Neuron (in vitro differentiated cells): ENCODE data around the gene SLC22A14.
"Not testable (repeated sequence)": the region's sequence is repeated elsewhere in the genome, so short reads cannot be mapped to it uniquely, and the experiment has no call there.

Experiments used
- H2AFZ ChIP-seq: one replicate; pipeline ENCODE4 v1.6.1; 2013; ENCODE audit warnings: low read depth, mild to moderate bottlenecking, inconsistent platforms, low read length, moderate library complexity
- H3K27me3 ChIP-seq: one replicate; pipeline ENCODE4 v1.6.1; 2013; ENCODE audit warnings: low read length; ENCODE audit not compliant: insufficient read depth
- H3K36me3 ChIP-seq: one replicate; pipeline ENCODE4 v1.6.1; 2013; ENCODE audit warnings: low read length; ENCODE audit not compliant: insufficient read depth
- H3K4me1 ChIP-seq: one replicate; pipeline ENCODE4 v1.6.1; 2013; ENCODE audit warnings: low read length; ENCODE audit not compliant: insufficient read depth
- H3K4me3 ChIP-seq: 2 replicates; pipeline ENCODE4 v1.5.1; 2013; ENCODE audit warnings: mild to moderate bottlenecking, low read length, moderate library complexity
- H3K9me3 ChIP-seq: one replicate; pipeline ENCODE4 v1.6.1; 2013; ENCODE audit warnings: low read length

The SLC22A14 gene

GRCh38 chr3:38281895-38282686 is at the start of gene SLC22A14:
Gene SLC22A14 (plus strand): TSS chr3:38282294. CDS start chr3:38306027, 23,733 bp downstream.
- Histone ChIP-seq H3K27me3 (no peaks in the 10 kb centered on the region), H2AFZ (no peak within 1 kb of the TSS), H3K4me3 (no peak within 1 kb of the TSS), H3K36me3 (no peaks in the 10 kb centered on the region), H3K4me1 (no peaks in the 10 kb centered on the region), H3K9me3 (no peaks in the 10 kb centered on the region)

GRCh38 chr3:38232701-38233100 is 49.4 kb upstream of the SLC22A14 start:
- no peaks in the 10 kb centered on the region for H3K27me3 ChIP-seq
- peaks cover 9% of the 10 kb centered on the region for H3K4me1 ChIP-seq
- no peak overlapping the region for H3K4me3 ChIP-seq
- H3K36me3 ChIP-seq: peaks cover 54% of the 10 kb centered on the region
- H2AFZ ChIP-seq: no peak overlapping the region
- H3K9me3 ChIP-seq: peaks cover 4% of the 10 kb centered on the region

- peaks cover 9% of the 10 kb centered on the region for H3K4me1 ChIP-seq
- H3K27me3 ChIP-seq: no peaks in the 10 kb centered on the region
- H2AFZ ChIP-seq: no peak overlapping the region
- peaks cover 57% of the 10 kb centered on the region for H3K36me3 ChIP-seq
- H3K4me3 ChIP-seq: no peak overlapping the region
- peaks cover 5% of the 10 kb centered on the region for H3K9me3 ChIP-seq
Observed at GRCh38 chr3:38235466-38235865, 46.6 kb upstream of the SLC22A14 start.

GRCh38 chr3:38238416-38239008 is 43.6 kb upstream of the SLC22A14 start:
- H3K27me3 ChIP-seq: no peaks in the 10 kb centered on the region
- H3K36me3 ChIP-seq: peaks cover 54% of the 10 kb centered on the region
- H3K4me3 ChIP-seq: no peak overlapping the region
- H2AFZ ChIP-seq: no peak overlapping the region
- H3K4me1 ChIP-seq: peaks cover 9% of the 10 kb centered on the region
- H3K9me3 ChIP-seq: peaks cover 5% of the 10 kb centered on the region

GRCh38 chr3:38242812-38243211 is 39.3 kb upstream of the SLC22A14 start:
- H3K36me3 ChIP-seq: peaks cover 54% of the 10 kb centered on the region
- not testable (repeated sequence) for H3K9me3 ChIP-seq, H2AFZ ChIP-seq, H3K27me3 ChIP-seq, H3K4me1 ChIP-seq, H3K4me3 ChIP-seq

- peaks cover 5% of the 10 kb centered on the region for H3K4me1 ChIP-seq
- H3K9me3 ChIP-seq: no peaks in the 10 kb centered on the region
- no peaks in the 10 kb centered on the region for H3K27me3 ChIP-seq
- H3K4me3 ChIP-seq: no peak overlapping the region
- H3K36me3 ChIP-seq: peaks cover 57% of the 10 kb centered on the region
- H2AFZ ChIP-seq: no peak overlapping the region
Observed at GRCh38 chr3:38245930-38246329, 36.2 kb upstream of the SLC22A14 start.

- no peak overlapping the region for H3K4me3 ChIP-seq
- peaks cover 56% of the 10 kb centered on the region for H3K36me3 ChIP-seq
- H3K9me3 ChIP-seq: no peaks in the 10 kb centered on the region
- peaks cover 19% of the 10 kb centered on the region for H3K4me1 ChIP-seq
- no peaks in the 10 kb centered on the region for H3K27me3 ChIP-seq
- H2AFZ ChIP-seq: no peak overlapping the region
Observed at GRCh38 chr3:38247366-38248035, 34.6 kb upstream of the SLC22A14 start.

GRCh38 chr3:38250198-38250597 is 31.9 kb upstream of the SLC22A14 start:
- Histone ChIP-seq H3K9me3 (peaks cover 2% of the 10 kb centered on the region), H3K36me3 (peaks cover 71% of the 10 kb centered on the region), H3K4me3 (no peak overlapping the region), H3K4me1 (peaks cover 22% of the 10 kb centered on the region), H2AFZ (no peak overlapping the region), H3K27me3 (no peaks in the 10 kb centered on the region)

- Histone ChIP-seq H3K27me3 (no peaks in the 10 kb centered on the region), H2AFZ (no peak overlapping the region), H3K36me3 (peaks cover 66% of the 10 kb centered on the region), H3K9me3 (peaks cover 2% of the 10 kb centered on the region), H3K4me3 (no peak overlapping the region), H3K4me1 (peaks cover 22% of the 10 kb centered on the region)
Observed at GRCh38 chr3:38251197-38251596, 30.9 kb upstream of the SLC22A14 start.

GRCh38 chr3:38253704-38254103 is 28.4 kb upstream of the SLC22A14 start:
- Histone ChIP-seq H3K4me1 (peaks cover 25% of the 10 kb centered on the region), H2AFZ (no peak overlapping the region), H3K27me3 (no peaks in the 10 kb centered on the region), H3K4me3 (no peak overlapping the region), H3K9me3 (peaks cover 2% of the 10 kb centered on the region), H3K36me3 (peaks cover 49% of the 10 kb centered on the region)

GRCh38 chr3:38254872-38255271 is 27.2 kb upstream of the SLC22A14 start:
- Histone ChIP-seq H3K4me3 (no peak overlapping the region), H3K4me1 (peaks cover 25% of the 10 kb centered on the region), H3K27me3 (no peaks in the 10 kb centered on the region), H2AFZ (no peak overlapping the region), H3K9me3 (peaks cover 2% of the 10 kb centered on the region), H3K36me3 (peaks cover 37% of the 10 kb centered on the region)

GRCh38 chr3:38255627-38256026 is 26.5 kb upstream of the SLC22A14 start:
- Histone ChIP-seq H3K27me3 (no peaks in the 10 kb centered on the region), H3K4me1 (peaks cover 25% of the 10 kb centered on the region), H2AFZ (no peak overlapping the region), H3K4me3 (no peak overlapping the region), H3K9me3 (peaks cover 2% of the 10 kb centered on the region), H3K36me3 (peaks cover 30% of the 10 kb centered on the region)

- peaks cover 10% of the 10 kb centered on the region for H3K4me1 ChIP-seq
- peaks cover 5% of the 10 kb centered on the region for H3K9me3 ChIP-seq
- H2AFZ ChIP-seq: no peak overlapping the region
- no peak overlapping the region for H3K4me3 ChIP-seq
- H3K27me3 ChIP-seq: no peaks in the 10 kb centered on the region
- peaks cover 23% of the 10 kb centered on the region for H3K36me3 ChIP-seq
Observed at GRCh38 chr3:38257583-38257982, 24.5 kb upstream of the SLC22A14 start.
